Measurements from ENCODE around the gene PRORP. TPM values are rescaled to one million over a fixed set of nuclear protein-coding genes. Genes with fewer than 3 reads are reported as not detected.

PRORP gene
- total and polyA plus RNA-seq, 9 of the 15 experiments (the other 6 are each of a cell fraction or from before 2014, with no cell fraction given), result 21.9 to 48.7 (median 36.5) TPM

DNA sequence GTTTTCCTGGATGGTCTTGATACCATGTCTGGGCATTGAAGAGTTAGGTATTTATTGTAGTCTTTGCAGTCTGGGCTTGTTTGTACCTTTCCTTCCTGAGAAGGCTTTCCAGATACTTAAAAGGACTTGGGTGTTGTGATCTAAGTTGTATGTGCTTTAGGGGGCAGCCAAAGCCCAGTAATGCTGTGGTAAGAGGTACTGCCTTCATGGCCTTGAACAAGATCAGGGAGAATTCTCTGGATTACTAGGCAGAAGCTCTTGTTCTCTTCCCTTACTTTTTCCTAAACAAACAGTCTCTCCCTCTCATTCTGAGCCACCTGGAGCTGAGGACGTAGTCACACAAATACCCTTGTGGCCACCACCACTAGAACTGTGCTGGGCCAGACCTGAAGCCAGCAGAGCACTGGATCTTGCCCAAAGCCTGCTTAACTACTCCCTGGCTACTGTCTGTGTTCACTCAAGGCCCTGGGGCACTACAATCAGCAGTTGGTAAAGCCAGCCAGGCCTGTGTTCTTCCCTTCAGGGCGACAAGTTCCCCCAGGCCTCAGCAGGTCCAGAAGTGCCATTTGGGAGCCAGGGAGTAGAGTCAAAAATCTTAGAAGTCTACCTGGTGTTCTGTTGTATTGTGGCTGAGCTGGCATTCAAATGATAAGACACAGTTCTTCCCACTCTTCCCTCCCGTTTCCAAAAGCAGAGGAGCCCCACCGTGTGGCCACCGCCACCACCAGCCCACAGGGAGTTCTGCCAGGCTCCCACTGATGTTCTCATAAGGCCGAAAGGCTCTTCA lies 11.4 kb downstream of the PRORP start:
- Histone ChIP-seq H3K4me1 (replicated peaks in 1 of 2; ENCODE audit: control insufficient read depth in 2 of 2, insufficient read depth in 2 of 2, low read length in 2 of 2) (no peaks in the 10 kb centered on the region), H3K27me3 (ENCODE audit: control insufficient read depth in 2 of 2, insufficient read depth in 2 of 2, low read length in 2 of 2) (no peaks in the 10 kb centered on the region), H3K79me2 (ENCODE audit: control insufficient read depth, insufficient read depth, low read length) (peaks cover 2% of the 10 kb centered on the region; the same call in 2 of the 3 replicates), H3K4me3 (no peak overlapping the region), H3K9me3 (replicated peaks; ENCODE audit: control insufficient read depth, insufficient read depth, low read depth, low read length) (no peaks in the 10 kb centered on the region), H2AFZ (ENCODE audit: low read depth, low read length) (no peak overlapping the region), H3K9me1 (ENCODE audit: control insufficient read depth, insufficient read depth, low read length) (no peaks in the 10 kb centered on the region), H3K27ac (ENCODE audit: extremely low read depth, low read depth, low read length) (no peak overlapping the region), H3K9ac (ENCODE audit: insufficient read depth in 1 of 2, low read depth in 2 of 2, low read length in 2 of 2) (no peak overlapping the region), H3K4me2 (ENCODE audit: insufficient read depth, low read length) (no peak overlapping the region), H4K20me1 (replicated peaks; ENCODE audit: control insufficient read depth, insufficient read depth, low read length) (no peaks in the 10 kb centered on the region), H3K36me3 (ENCODE audit: control insufficient read depth, insufficient read depth, low read length) (peaks cover 17% of the 10 kb centered on the region; the same call in 1 of the 3 replicates)
- ChIA-PET POLR2A (interaction anchor here (0.7 kb wide), 1 partner anchor 271 kb away, joined by 3 read pairs; the partner anchor contains the start of gene NFKBIA), CTCF (ENCODE audit: low intra/inter-chr PET ratio) (no interaction called here)
- ATAC-seq (no peak), DNase-seq (ENCODE audit: extremely low read depth in 1 of 4, low spot score in 3 of 4) (no peak), FAIRE-seq (no peak)
- 72% methylated on average over 5 of the region's 6 CpGs for WGBS (ENCODE audit: insufficient coverage, low coverage, missing lambda C conversion rate)
- intact Hi-C loops (cut with micrococcal nuclease) (no loop called here), in situ Hi-C loops (cut with MboI) (no loop called here)
- BruUV-seq (replicated peaks), result no TSS peak
- TF ChIP-seq, protein P1, sequence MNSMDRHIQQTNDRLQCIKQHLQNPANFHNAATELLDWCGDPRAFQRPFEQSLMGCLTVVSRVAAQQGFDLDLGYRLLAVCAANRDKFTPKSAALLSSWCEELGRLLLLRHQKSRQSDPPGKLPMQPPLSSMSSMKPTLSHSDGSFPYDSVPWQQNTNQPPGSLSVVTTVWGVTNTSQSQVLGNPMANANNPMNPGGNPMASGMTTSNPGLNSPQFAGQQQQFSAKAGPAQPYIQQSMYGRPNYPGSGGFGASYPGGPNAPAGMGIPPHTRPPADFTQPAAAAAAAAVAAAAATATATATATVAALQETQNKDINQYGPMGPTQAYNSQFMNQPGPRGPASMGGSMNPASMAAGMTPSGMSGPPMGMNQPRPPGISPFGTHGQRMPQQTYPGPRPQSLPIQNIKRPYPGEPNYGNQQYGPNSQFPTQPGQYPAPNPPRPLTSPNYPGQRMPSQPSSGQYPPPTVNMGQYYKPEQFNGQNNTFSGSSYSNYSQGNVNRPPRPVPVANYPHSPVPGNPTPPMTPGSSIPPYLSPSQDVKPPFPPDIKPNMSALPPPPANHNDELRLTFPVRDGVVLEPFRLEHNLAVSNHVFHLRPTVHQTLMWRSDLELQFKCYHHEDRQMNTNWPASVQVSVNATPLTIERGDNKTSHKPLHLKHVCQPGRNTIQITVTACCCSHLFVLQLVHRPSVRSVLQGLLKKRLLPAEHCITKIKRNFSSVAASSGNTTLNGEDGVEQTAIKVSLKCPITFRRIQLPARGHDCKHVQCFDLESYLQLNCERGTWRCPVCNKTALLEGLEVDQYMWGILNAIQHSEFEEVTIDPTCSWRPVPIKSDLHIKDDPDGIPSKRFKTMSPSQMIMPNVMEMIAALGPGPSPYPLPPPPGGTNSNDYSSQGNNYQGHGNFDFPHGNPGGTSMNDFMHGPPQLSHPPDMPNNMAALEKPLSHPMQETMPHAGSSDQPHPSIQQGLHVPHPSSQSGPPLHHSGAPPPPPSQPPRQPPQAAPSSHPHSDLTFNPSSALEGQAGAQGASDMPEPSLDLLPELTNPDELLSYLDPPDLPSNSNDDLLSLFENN (IDR thresholded peaks at IDR 0.05; ENCODE audit: low read depth in 2 of 2, low read length in 2 of 2), result no peak
- TF ChIP-seq HCFC1 (IDR thresholded peaks at IDR 0.05; ENCODE audit: low read depth, low read length), result no peak
- TF ChIP-seq, protein P2, sequence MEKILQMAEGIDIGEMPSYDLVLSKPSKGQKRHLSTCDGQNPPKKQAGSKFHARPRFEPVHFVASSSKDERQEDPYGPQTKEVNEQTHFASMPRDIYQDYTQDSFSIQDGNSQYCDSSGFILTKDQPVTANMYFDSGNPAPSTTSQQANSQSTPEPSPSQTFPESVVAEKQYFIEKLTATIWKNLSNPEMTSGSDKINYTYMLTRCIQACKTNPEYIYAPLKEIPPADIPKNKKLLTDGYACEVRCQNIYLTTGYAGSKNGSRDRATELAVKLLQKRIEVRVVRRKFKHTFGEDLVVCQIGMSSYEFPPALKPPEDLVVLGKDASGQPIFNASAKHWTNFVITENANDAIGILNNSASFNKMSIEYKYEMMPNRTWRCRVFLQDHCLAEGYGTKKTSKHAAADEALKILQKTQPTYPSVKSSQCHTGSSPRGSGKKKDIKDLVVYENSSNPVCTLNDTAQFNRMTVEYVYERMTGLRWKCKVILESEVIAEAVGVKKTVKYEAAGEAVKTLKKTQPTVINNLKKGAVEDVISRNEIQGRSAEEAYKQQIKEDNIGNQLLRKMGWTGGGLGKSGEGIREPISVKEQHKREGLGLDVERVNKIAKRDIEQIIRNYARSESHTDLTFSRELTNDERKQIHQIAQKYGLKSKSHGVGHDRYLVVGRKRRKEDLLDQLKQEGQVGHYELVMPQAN (IDR thresholded peaks at IDR 0.05; ENCODE audit: borderline replicate concordance), result no peak
- no peak for TF ChIP-seq NR1H2 (CRISPR knock-in tag; IDR thresholded peaks at IDR 0.05)
- no peak for TF ChIP-seq ZNF134 (CRISPR knock-in tag; conservative IDR thresholded peaks at IDR 0.05)
- TF ChIP-seq, protein P3, sequence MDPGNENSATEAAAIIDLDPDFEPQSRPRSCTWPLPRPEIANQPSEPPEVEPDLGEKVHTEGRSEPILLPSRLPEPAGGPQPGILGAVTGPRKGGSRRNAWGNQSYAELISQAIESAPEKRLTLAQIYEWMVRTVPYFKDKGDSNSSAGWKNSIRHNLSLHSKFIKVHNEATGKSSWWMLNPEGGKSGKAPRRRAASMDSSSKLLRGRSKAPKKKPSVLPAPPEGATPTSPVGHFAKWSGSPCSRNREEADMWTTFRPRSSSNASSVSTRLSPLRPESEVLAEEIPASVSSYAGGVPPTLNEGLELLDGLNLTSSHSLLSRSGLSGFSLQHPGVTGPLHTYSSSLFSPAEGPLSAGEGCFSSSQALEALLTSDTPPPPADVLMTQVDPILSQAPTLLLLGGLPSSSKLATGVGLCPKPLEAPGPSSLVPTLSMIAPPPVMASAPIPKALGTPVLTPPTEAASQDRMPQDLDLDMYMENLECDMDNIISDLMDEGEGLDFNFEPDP (CRISPR knock-in tag; IDR thresholded peaks at IDR 0.05), result no peak
- TF ChIP-seq ZNF274 (IDR thresholded peaks at IDR 0.05; ENCODE audit: borderline replicate concordance, low read depth, low read length), result no peak
- no peak for TF ChIP-seq IRF2 (CRISPR knock-in tag; IDR thresholded peaks at IDR 0.05)
- TF ChIP-seq, protein P4, sequence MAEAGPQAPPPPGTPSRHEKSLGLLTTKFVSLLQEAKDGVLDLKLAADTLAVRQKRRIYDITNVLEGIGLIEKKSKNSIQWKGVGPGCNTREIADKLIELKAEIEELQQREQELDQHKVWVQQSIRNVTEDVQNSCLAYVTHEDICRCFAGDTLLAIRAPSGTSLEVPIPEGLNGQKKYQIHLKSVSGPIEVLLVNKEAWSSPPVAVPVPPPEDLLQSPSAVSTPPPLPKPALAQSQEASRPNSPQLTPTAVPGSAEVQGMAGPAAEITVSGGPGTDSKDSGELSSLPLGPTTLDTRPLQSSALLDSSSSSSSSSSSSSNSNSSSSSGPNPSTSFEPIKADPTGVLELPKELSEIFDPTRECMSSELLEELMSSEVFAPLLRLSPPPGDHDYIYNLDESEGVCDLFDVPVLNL (CRISPR knock-in tag; IDR thresholded peaks at IDR 0.05; ENCODE audit: low read depth), result no peak
- TF ChIP-seq, protein P5, sequence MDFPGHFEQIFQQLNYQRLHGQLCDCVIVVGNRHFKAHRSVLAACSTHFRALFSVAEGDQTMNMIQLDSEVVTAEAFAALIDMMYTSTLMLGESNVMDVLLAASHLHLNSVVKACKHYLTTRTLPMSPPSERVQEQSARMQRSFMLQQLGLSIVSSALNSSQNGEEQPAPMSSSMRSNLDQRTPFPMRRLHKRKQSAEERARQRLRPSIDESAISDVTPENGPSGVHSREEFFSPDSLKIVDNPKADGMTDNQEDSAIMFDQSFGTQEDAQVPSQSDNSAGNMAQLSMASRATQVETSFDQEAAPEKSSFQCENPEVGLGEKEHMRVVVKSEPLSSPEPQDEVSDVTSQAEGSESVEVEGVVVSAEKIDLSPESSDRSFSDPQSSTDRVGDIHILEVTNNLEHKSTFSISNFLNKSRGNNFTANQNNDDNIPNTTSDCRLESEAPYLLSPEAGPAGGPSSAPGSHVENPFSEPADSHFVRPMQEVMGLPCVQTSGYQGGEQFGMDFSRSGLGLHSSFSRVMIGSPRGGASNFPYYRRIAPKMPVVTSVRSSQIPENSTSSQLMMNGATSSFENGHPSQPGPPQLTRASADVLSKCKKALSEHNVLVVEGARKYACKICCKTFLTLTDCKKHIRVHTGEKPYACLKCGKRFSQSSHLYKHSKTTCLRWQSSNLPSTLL (IDR thresholded peaks at IDR 0.05), result no peak
- TF ChIP-seq ZEB2 (IDR thresholded peaks at IDR 0.05), result no peak
